ENCODE data around the gene CACNB4.

CACNB4 gene

DNA sequence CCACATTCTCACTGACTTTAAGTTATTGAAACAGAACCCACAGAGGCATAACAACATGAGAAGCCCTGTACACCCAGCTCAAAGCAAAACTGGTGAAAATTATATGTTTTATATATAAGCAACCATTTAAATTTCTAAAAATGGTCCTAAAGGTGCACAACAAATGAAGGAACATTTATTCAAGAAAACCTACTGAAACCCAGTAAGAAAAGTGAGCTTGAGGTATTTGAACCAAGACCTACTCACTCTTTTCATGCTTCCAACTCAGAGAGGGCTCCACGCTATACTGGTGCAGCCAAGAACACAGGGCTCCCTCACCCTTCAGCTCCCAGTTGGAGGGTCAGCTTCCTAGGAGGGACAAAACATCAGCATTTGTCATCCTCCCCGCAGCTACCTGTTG, 2.1 kb upstream of the CACNB4 start:
- TF ChIP-seq, protein P1, sequence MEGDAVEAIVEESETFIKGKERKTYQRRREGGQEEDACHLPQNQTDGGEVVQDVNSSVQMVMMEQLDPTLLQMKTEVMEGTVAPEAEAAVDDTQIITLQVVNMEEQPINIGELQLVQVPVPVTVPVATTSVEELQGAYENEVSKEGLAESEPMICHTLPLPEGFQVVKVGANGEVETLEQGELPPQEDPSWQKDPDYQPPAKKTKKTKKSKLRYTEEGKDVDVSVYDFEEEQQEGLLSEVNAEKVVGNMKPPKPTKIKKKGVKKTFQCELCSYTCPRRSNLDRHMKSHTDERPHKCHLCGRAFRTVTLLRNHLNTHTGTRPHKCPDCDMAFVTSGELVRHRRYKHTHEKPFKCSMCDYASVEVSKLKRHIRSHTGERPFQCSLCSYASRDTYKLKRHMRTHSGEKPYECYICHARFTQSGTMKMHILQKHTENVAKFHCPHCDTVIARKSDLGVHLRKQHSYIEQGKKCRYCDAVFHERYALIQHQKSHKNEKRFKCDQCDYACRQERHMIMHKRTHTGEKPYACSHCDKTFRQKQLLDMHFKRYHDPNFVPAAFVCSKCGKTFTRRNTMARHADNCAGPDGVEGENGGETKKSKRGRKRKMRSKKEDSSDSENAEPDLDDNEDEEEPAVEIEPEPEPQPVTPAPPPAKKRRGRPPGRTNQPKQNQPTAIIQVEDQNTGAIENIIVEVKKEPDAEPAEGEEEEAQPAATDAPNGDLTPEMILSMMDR (IDR thresholded peaks at IDR 0.05; ENCODE audit: insufficient read depth, low read length): no peak
- TF ChIP-seq GABPA (IDR thresholded peaks at IDR 0.05; ENCODE audit: low read depth): no peak
- no peak for DNase-seq (ENCODE audit: low read depth in 1 of 2, low spot score in 1 of 2)
- Histone ChIP-seq H3K27ac (replicated peaks) (no peak overlapping the region), H3K4me3 (replicated peaks; ENCODE audit: insufficient read depth, low read length) (no peak overlapping the region), H3K27me3 (ENCODE audit: insufficient read depth, poor library complexity, severe bottlenecking) (no peaks in the 10 kb centered on the region)

DNA sequence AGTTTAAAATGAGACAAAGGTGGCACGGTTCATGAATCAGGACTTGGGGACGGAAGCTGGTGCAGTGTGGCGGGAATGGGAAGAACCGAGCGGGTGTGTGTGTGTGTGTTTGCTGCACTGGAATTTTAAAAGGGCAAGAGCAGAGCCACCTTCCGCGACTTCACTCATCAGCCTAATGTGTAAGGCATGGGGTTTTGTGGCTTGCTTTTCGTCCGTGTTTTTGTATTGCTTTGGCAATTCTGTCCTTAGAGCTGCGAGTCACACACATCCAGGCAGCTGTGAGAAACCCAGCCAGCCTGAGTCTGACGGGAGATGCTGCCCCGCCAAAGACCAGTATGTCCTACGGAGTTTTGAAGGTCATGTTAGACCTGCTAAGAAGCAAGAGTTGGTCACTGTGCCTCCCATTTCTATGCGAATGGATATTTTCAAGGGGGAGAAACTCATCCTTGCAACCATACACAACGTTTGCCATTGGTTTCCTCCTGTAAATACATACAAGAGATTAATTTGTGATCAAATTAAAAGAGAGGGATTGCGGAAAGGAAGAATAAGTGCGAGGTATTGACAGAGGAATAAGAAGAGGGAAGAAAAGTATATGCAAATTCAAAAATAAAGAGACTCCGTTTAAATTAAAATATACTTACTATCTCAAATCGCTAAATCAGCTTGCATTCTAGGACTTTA, 665 bp upstream of the CACNB4 start:
- no peaks in the 10 kb centered on the region for H3K27me3 ChIP-seq (ENCODE audit: insufficient read depth, poor library complexity, severe bottlenecking)
- H3K27ac ChIP-seq (replicated peaks): no peak overlapping the region
- TF ChIP-seq SPI1 (IDR thresholded peaks at IDR 0.05; ENCODE audit: borderline replicate concordance, low read depth) (no peak), POLR2AphosphoS5 (IDR thresholded peaks at IDR 0.05; ENCODE audit: low read depth) (no peak), GABPA (IDR thresholded peaks at IDR 0.05; ENCODE audit: low read depth) (no peak)
- TF ChIP-seq, protein P2, sequence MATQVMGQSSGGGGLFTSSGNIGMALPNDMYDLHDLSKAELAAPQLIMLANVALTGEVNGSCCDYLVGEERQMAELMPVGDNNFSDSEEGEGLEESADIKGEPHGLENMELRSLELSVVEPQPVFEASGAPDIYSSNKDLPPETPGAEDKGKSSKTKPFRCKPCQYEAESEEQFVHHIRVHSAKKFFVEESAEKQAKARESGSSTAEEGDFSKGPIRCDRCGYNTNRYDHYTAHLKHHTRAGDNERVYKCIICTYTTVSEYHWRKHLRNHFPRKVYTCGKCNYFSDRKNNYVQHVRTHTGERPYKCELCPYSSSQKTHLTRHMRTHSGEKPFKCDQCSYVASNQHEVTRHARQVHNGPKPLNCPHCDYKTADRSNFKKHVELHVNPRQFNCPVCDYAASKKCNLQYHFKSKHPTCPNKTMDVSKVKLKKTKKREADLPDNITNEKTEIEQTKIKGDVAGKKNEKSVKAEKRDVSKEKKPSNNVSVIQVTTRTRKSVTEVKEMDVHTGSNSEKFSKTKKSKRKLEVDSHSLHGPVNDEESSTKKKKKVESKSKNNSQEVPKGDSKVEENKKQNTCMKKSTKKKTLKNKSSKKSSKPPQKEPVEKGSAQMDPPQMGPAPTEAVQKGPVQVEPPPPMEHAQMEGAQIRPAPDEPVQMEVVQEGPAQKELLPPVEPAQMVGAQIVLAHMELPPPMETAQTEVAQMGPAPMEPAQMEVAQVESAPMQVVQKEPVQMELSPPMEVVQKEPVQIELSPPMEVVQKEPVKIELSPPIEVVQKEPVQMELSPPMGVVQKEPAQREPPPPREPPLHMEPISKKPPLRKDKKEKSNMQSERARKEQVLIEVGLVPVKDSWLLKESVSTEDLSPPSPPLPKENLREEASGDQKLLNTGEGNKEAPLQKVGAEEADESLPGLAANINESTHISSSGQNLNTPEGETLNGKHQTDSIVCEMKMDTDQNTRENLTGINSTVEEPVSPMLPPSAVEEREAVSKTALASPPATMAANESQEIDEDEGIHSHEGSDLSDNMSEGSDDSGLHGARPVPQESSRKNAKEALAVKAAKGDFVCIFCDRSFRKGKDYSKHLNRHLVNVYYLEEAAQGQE (IDR thresholded peaks at IDR 0.05; ENCODE audit: insufficient replicate concordance, low read depth): no peak
- TF ChIP-seq, protein P1 (IDR thresholded peaks at IDR 0.05; ENCODE audit: insufficient read depth, low read length): no peak
- DNase-seq (ENCODE audit: low read depth in 1 of 2, low spot score in 1 of 2): peak; percentile 10 to 25
- peak overlapping the region; percentile 75 for H3K4me3 ChIP-seq (replicated peaks; ENCODE audit: insufficient read depth, low read length)

DNA sequence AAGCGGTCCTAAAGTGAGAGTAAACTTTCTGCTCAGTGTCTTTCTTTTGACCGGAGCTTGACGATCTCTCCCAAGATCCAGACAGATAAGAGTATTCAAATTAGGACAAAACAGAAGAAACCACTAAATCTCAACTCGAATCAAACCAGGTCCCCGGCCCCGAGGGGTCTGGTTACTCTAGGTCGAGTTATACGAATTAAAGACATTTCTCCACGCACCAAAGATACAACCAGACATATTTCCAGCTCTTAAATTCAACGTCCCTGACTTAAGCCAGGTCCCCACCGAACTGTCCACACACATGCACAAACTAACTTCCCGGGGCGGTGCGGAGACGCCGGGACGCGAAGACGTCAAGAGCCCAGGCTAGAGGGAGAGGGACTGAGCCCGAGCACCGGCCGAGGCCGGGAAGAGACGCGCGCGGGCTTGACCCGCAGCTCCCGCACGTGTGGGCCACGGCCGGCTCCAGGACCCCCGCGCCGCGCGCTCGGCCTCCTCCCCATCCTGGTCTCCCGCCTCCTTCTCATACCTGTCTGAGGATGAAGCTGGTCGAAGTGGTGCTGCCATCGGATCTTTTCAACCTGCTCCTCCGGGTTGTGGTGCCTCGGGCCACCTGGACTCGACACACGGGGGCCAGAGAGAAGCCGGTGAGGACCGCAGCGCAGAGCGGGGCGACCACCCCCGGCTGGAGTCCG, 896 bp downstream of the CACNB4 start:
- no peak for DNase-seq (ENCODE audit: low read depth in 1 of 2, low spot score in 1 of 2)
- H3K27ac ChIP-seq (replicated peaks): no peak overlapping the region
- TF ChIP-seq, protein P2 (IDR thresholded peaks at IDR 0.05; ENCODE audit: insufficient replicate concordance, low read depth): no peak
- no peak for TF ChIP-seq POLR2AphosphoS5 (IDR thresholded peaks at IDR 0.05; ENCODE audit: low read depth)
- TF ChIP-seq, protein P1 (IDR thresholded peaks at IDR 0.05; ENCODE audit: insufficient read depth, low read length): no peak
- TF ChIP-seq SPI1 (IDR thresholded peaks at IDR 0.05; ENCODE audit: borderline replicate concordance, low read depth): no peak
- no peak for TF ChIP-seq GABPA (IDR thresholded peaks at IDR 0.05; ENCODE audit: low read depth)
- H3K4me3 ChIP-seq (replicated peaks; ENCODE audit: insufficient read depth, low read length): peak overlapping the region; percentile 75
- H3K27me3 ChIP-seq (ENCODE audit: insufficient read depth, poor library complexity, severe bottlenecking): no peaks in the 10 kb centered on the region
